HG03354 (cell line): ENCODE results near the gene TPM2.

Experiments used
- ATAC-seq: cut with Tn5 transposase; IDR thresholded peaks from one replicate; pipeline ENCODE4 v1.9.1; 2021; ENCODE audit warnings: mild to moderate bottlenecking; ENCODE audit not compliant: unreplicated experiment, poor library complexity, severe bottlenecking

Gene TPM2

DNA sequence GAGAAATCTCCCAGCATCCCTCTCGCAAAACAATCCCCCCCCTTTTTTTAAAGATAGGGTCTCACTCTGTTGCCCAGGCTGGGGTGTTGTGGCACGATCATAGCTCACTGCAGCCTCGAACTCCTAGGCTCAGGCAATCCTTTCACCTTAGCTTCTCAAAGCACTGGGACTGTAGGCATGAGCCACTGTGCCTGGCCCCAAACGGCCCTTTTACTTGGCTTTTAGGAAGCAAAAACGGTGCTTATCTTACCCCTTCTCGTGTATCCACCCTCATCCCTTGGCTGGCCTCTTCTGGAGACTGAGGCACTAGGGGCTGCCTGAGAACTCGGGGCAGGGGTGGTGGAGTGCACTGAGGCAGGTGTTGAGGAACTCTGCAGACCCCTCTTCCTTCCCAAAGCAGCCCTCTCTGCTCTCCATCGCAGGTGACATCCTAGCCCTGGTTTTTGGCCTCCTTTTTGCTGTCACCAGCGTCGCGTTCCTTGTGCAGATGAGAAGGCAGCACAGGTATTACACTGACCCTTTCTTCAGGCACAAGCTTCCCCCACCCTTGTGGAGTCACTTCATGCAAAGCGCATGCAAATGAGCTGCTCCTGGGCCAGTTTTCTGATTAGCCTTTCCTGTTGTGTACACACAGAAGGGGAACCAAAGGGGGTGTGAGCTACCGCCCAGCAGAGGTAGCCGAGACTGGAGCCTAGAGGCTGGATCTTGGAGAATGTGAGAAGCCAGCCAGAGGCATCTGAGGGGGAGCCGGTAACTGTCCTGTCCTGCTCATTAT lies 9.2 kb downstream of the TPM2 start:
- ATAC-seq = peak; percentile 85

DNA sequence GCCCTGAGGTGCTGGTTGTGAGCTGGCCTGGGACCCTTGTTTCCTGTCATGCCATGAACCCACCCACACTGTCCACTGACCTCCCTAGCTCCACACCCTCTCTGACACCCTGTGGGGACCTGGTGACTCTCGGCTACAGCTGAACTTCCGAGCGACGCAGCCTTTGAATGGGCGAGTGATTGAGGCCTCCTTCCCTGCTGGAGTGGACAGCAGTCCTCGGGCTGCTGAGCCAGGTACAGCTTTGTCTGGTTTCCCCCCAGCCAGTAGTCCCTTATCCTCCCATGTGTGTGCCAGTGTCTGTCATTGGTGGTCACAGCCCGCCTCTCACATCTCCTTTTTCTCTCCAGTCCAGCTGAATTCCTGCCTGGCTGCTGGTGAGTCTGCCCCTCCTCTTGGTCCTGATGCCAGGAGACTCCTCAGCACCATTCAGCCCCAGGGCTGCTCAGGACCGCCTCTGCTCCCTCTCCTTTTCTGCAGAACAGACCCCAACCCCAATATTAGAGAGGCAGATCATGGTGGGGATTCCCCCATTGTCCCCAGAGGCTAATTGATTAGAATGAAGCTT lies 9.9 kb downstream of the TPM2 start:
- no peak for ATAC-seq

DNA sequence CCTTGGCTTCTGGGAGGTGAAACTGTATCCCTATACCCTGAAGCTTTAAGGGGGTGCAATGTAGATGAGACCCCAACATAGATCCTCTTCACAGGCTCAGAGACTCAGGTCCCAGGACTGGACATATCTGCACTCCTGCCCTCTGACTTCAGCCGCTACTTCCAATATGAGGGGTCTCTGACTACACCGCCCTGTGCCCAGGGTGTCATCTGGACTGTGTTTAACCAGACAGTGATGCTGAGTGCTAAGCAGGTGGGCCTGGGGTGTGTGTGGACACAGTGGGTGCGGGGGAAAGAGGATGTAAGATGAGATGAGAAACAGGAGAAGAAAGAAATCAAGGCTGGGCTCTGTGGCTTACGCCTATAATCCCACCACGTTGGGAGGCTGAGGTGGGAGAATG lies 10.6 kb downstream of the TPM2 start:
- ATAC-seq = no peak

DNA sequence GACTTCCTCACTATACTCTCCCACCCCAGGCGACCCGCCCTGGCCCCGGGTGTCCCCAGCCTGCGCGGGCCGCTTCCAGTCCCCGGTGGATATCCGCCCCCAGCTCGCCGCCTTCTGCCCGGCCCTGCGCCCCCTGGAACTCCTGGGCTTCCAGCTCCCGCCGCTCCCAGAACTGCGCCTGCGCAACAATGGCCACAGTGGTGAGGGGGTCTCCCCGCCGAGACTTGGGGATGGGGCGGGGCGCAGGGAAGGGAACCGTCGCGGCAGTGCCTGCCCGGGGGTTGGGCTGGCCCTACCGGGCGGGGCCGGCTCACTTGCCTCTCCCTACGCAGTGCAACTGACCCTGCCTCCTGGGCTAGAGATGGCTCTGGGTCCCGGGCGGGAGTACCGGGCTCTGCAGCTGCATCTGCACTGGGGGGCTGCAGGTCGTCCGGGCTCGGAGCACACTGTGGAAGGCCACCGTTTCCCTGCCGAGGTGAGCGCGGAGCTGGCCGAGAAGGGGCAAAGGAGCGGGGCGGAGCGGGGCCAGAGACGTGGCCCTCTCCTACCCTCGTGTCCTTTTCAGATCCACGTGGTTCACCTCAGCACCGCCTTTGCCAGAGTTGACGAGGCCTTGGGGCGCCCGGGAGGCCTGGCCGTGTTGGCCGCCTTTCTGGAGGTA lies 13.9 kb downstream of the TPM2 start:
- ATAC-seq = no peak

DNA sequence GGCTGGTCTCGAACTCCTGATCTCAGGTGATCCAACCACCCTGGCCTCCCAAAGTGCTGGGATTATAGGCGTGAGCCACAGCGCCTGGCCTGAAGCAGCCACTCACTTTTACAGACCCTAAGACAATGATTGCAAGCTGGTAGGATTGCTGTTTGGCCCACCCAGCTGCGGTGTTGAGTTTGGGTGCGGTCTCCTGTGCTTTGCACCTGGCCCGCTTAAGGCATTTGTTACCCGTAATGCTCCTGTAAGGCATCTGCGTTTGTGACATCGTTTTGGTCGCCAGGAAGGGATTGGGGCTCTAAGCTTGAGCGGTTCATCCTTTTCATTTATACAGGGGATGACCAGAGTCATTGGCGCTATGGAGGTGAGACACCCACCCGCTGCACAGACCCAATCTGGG lies 14.5 kb downstream of the TPM2 start:
- no peak for ATAC-seq

DNA sequence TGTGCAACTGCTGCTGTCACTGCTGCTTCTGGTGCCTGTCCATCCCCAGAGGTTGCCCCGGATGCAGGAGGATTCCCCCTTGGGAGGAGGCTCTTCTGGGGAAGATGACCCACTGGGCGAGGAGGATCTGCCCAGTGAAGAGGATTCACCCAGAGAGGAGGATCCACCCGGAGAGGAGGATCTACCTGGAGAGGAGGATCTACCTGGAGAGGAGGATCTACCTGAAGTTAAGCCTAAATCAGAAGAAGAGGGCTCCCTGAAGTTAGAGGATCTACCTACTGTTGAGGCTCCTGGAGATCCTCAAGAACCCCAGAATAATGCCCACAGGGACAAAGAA lies 15.7 kb downstream of the TPM2 start:
- no peak for ATAC-seq

DNA sequence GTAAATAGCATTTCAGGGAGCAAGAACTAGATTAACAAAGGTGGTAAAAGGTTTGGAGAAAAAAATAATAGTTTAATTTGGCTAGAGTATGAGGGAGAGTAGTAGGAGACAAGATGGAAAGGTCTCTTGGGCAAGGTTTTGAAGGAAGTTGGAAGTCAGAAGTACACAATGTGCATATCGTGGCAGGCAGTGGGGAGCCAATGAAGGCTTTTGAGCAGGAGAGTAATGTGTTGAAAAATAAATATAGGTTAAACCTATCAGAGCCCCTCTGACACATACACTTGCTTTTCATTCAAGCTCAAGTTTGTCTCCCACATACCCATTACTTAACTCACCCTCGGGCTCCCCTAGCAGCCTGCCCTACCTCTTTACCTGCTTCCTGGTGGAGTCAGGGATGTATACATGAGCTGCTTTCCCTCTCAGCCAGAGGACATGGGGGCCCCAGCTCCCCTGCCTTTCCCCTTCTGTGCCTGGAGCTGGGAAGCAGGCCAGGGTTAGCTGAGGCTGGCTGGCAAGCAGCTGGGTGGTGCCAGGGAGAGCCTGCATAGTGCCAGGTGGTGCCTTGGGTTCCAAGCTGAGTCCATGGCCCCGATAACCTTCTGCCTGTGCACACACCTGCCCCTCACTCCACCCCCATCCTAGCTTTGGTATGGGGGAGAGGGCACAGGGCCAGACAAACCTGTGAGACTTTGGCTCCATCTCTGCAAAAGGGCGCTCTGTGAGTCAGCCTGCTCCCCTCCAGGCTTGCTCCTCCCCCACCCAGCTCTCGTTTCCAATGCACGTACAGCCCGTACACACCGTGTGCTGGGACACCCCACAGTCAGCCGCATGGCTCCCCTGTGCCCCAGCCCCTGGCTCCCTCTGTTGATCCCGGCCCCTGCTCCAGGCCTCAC lies 16.3 kb downstream of the TPM2 start, which contains the start of gene CA9:
TSS of gene CA9 (plus strand) at position 797 of the 893 bp plus-strand sequence. CDS start at position 829, 32 bp downstream.
- no peak for ATAC-seq

DNA sequence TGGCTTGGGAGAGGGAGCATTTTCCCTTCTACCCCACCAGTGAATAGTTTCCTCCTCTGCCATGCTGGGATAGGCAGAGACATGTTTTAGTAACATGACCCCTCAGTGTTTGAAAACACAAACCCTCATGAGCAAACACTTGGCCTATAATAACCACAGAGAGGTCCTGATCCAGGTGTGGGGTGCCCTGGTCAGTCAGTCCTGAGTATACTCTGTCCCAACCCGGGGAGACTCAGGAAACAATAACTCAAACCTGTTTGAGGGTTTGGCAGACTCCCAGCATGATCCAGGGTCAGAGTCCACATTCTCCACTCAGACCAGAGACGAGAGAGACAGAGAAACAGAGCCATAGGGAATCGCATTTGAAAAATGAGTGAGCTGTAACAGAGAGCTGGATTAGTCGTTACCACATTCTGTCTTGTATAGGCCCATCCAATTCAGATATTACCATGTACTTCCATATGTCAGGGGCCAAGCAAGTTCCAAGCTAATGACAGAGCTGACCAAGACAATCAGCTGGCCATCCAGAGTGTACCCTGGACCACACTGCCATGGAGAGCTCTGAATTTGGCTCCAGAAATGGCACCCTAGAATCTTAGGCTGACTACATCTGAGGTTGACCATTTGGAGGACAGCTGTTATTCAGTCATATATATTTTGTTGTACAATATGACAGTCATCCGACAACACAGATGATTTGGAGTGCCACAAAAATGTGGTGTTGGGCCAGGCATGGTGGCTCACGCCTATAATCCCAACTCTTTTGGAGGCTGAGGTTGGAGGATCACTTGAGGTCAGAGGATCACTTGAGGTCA lies 20.2 kb downstream of the TPM2 start:
- no peak for ATAC-seq

DNA sequence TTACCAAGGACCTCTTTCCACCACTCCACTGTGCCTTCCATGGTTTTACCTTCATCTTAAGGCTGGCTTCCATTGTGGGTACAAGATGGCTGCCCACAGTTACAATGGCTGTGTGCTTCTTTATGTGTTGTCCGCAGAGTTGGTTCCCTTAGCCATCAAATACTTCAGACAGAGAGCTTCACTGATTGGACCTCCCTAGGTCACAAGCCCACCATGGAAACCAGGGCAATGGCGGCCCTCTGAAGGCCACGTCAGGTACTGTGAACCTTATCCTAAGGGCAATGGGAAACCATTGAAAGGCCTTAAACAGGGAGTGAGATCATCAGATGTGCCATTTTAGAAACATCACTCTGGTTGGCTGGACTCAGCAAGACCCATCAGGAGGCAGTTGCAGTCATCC lies 21.8 kb downstream of the TPM2 start:
- ATAC-seq = no peak

DNA sequence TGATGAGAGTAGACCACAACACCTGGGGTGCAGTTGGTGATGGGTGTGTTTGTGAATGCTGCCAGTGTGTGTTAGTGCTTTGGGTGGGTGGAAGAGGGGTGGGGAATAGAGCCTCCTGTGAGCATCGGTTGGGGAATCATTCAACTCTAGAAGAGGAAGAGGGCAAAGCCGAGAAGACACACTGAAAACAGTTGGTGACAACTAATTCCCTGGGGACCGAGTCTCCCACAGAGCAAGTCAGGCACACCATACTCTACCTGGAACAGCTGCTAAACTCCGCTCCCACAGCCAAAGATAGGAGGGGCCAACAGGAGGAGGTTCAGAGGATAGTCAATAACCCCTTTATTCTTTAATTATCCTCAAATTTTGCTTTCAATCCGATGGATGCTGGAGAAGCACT lies 23.2 kb downstream of the TPM2 start:
- ATAC-seq = no peak

DNA sequence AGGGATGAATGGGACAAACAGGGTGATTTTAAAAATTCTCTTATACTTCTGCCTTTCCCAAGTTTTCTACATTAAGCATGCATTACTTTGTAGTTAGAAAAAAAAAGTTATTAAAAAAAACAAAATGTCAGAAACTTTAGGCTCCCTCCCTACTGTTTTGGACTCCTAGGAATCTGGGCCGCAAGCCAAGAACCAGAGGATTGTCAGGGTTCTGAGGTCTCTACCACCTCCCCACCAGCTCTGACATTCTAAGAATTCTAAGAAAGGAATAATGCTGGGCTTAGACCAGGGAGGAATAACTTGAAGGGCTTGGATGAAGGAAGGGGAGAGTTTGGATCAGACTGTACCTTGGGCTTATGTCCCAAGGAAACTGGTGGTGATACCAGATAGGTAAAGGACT lies 23.7 kb downstream of the TPM2 start:
- no peak for ATAC-seq

DNA sequence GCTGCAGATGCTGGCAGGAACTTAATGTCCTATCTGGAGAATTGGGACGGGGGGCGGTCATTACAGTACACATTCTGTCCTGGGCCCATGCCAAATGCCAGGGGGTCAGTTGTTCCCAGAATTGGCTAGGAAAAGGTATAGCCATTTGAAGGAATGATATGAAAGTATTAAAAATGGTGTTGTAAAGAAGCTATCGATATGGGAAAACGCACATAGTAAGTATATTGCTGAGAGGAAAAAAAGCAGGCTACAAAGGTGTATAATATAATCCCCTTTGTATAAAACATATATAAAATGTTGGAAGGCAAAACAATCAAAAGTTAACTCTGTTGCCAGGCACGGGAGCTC lies 24.3 kb downstream of the TPM2 start:
- no peak for ATAC-seq

DNA sequence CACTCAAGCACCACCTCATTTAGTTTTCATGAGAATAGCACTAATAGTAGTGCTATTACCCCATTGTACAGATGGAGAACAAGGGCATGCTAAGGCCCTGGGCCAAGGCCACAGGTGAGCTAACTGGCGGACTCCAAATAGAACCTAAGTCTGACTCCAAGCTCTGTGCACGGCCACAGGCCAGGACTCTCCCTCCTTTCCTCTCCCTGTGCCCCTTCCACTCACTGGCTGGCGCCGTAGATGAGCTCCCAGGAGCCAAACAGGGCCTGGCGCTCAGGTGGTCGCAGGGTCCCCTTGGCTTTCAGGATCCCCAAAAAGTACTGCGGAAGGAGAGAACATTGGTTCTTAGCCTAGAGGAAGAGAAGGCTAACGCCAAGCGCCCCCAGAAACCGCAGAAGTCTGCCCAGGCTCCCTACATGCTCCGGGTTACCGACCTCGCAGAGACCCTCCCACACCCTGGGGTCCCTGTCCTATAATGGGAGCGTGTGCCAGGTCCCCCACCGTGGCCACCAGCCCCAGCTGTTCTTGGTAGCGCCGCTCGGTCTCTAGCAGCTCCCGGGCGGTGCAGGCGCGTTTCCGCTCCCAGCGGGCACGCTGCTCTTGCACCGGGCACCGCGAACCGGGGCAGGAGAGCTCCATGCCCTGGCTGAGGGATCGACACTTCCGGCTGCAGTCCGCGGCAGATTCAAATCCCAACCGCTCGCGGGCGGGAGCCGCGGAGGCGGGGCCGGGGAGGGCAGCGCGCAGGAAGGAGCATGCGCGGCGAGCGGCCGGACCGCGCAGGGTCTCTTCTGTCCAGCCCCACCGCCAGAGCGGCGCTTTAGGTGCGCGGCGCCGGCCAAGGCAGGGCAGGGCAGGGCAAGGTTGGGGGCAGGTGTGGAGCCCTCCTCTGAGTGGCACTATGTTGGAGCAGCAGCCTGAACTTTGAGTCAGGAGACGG lies 24.9 kb downstream of the TPM2 start, which contains the start of gene ARHGEF39:
TSS of gene ARHGEF39 (minus strand) at position 665 of the 940 bp plus-strand sequence. CDS start at position 639, 26 bp downstream.
- peak; percentile 81 for ATAC-seq

DNA sequence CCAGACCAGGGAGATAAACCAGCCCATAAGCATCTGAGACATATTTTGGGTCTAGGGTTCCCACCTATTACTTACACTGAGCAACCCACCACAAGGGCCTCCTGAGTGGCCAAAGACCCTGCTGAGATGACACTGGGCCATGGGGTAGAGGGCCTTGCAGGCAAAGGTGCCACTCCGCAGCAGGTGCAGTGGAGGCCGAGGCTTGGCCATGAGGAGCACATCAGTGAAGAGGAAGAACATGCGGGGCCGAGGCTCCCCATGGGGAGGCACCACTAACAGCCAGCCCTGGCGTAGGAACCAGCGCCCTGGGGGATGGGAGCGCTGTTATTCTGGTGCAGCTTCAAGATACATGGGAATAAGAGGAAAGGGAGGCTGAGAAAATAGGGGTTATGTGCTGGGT lies 27.3 kb downstream of the TPM2 start:
- ATAC-seq = no peak

DNA sequence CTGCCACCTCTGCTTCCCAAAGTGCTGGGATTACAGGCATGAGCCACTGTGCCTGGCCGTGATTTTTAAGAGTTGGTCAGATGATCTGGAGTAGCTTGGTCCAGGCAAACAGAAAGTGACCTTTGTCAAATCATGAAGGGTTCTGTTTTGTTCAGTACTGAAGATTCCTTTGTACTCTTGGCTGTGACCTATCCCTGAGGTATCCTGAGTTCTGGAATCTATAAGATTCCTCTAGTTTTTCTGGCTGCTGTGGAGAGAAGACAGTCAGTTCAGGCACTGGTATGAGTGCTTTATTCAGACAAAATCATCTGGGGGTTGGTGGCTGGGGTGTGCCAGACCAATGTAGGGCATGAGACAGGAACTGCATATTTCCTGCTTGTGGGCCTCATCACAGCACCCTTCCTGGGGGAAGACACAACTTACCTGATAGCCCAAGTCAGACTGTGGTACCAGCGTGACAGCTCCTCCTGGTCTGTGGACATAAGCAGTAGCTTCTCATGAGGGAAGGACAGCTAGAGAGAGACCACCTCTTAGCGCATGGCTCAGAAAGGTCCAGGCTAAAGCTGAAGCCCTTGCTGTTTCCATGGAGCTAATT lies 27.9 kb downstream of the TPM2 start:
- ATAC-seq = no peak

DNA sequence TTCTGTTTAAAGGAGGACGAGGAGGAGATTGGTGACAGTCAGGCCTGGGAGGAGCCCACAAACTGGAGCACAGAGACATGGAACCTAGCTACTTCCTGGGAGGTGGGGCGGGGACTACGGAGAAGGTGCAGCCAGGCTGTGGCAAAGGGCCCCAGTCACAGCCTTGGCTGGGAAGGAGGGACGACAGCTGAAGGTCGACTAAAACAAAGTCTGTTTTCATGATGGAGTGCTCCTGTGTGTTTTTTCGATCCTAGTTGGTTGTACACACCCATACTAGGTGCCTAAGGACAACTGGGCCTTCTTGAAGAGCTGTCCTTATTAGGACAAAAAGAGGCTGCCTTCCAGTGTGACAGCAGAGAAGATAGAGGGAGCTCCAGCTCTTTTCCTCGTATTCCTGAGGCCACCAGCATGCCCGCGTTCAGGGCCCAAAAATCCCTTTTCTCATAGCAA lies 28.7 kb downstream of the TPM2 start:
- ATAC-seq = no peak

DNA sequence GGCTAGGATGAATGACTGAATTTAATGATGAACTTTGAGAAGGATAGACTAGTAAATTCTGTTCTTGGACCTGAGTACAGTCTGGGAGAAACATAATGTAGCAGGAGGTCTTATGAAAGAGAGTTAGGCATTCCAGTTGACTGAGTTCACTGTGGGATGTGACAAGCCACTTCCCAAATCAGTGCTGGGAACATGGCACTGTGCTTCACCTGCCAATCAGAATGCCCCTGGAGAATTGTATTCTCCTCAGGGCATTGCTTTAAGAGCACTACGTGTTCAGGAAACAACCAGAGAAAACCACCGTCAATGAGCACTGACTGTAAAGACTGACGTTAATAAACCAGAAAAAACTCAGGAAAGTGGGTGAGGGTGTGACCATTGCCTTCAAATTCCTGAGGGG lies 30.4 kb downstream of the TPM2 start:
- ATAC-seq = no peak

DNA sequence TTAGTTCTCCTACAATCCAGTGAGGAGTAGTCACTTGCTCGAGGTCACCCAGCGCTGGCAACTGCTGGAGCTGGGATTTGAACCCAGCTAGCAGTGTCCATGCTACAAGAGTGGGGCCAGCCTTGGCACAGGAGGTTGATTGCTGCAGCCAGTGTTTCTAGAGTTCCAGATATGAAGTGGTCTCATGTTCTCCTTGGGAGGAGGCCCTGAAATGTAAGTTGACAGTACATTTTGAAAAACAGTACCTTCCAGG lies 30.8 kb downstream of the TPM2 start:
- ATAC-seq = peak; percentile 2
